ENCODE measurements around the gene BGLAP. TPM values are rescaled to one million over a fixed set of nuclear protein-coding genes. Genes with fewer than 3 reads are reported as not detected.

The BGLAP gene
- total RNA-seq, 1 experiment from 2014 or later, result 2.4 TPM

DNA sequence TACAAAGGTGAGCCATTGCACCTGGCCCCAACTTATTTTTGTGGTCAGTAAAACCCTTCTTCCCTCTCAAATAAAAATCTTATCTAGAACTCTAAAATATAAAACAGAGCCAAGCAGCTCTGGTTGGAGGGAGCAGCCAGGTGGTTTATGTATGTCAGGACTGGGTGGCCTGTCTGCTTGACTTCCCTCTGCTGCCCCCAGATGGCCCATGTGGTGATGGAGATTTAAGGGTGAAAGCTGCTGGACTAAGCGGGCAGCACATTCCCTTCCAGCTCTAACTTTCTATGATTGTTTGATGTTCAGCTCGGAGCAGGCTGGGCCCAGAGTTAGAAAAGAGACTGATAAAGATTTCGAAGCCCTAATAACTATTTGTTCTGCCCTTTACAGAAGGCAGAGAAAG lies 17.8 kb downstream of the BGLAP start:
- Histone ChIP-seq H3K27me3 (ENCODE audit: insufficient read depth, low read length) (no peaks in the 10 kb centered on the region), H4K8ac (replicated peaks; ENCODE audit: insufficient read length, low read depth, low read length) (no peak overlapping the region), H3K27ac (ENCODE audit: insufficient read length, low read depth, low read length) (no peak overlapping the region), H3K4me1 (ENCODE audit: insufficient read depth, low read length) (no peaks in the 10 kb centered on the region), H2BK15ac (ENCODE audit: low read depth, low read length) (no peak overlapping the region), H3K23me2 (ENCODE audit: insufficient read length, low read depth, low read length, poor library complexity, severe bottlenecking) (no peaks in the 10 kb centered on the region), H4K91ac (ENCODE audit: insufficient read length, low read depth, low read length) (no peak overlapping the region), H3K9ac (ENCODE audit: extremely low read depth, insufficient read length, low read length) (no peak overlapping the region), H2BK12ac (ENCODE audit: insufficient read length, low read depth, low read length) (no peak overlapping the region), H3K14ac (ENCODE audit: insufficient read depth, low read length) (no peak overlapping the region), H2AFZ (ENCODE audit: low read length) (no peak overlapping the region), H3K9me3 (ENCODE audit: control insufficient read depth, low read depth, low read length) (no peaks in the 10 kb centered on the region), H2BK5ac (ENCODE audit: insufficient read length, low read length) (no peak overlapping the region), H3K79me1 (ENCODE audit: insufficient read depth, low read depth, low read length, poor library complexity, severe bottlenecking) (no peaks in the 10 kb centered on the region), H3K4me2 (ENCODE audit: insufficient read depth, insufficient read length, low read length) (no peak overlapping the region), H2BK120ac (ENCODE audit: low read depth, low read length, poor library complexity, severe bottlenecking) (no peak overlapping the region), H3K4ac (ENCODE audit: low read depth, low read length) (no peak overlapping the region), H3K56ac (ENCODE audit: insufficient read length, low read depth, low read length) (no peak overlapping the region), H3K18ac (ENCODE audit: insufficient read length, low read depth, low read length) (no peak overlapping the region), H4K20me1 (ENCODE audit: control insufficient read depth, insufficient read depth, insufficient read length) (no peaks in the 10 kb centered on the region), H2BK20ac (ENCODE audit: low read depth, low read length, poor library complexity, severe bottlenecking) (no peak overlapping the region), H3T11ph (ENCODE audit: low read length) (no peak overlapping the region), H4K5ac (ENCODE audit: insufficient read length, low read depth, low read length) (no peak overlapping the region), H2AK5ac (ENCODE audit: insufficient read length, low read length) (no peak overlapping the region), H3K23ac (ENCODE audit: insufficient read length, low read depth, low read length) (no peak overlapping the region), H3K79me2 (ENCODE audit: insufficient read depth, low read length) (no peaks in the 10 kb centered on the region)
- no CpG with 5 or more reads among the region's 3 CpGs for WGBS (ENCODE audit: extremely low coverage, insufficient read length, low lambda C conversion rate)
- Mint-ChIP-seq H3K4me1 (no peaks in the 10 kb centered on the region), H3K27me3 (ENCODE audit: low read depth) (no peaks in the 10 kb centered on the region), H3K27ac (no peak overlapping the region), H3K4me3 (no peak overlapping the region), H3K36me3 (ENCODE audit: insufficient read depth in 1 of 3, low read depth in 3 of 3) (peaks cover 55 to 89% (median 79%) of the 10 kb centered on the region in 3 experiments), H3K9me3 (no peaks in the 10 kb centered on the region)
- TF ChIP-seq, protein P1, sequence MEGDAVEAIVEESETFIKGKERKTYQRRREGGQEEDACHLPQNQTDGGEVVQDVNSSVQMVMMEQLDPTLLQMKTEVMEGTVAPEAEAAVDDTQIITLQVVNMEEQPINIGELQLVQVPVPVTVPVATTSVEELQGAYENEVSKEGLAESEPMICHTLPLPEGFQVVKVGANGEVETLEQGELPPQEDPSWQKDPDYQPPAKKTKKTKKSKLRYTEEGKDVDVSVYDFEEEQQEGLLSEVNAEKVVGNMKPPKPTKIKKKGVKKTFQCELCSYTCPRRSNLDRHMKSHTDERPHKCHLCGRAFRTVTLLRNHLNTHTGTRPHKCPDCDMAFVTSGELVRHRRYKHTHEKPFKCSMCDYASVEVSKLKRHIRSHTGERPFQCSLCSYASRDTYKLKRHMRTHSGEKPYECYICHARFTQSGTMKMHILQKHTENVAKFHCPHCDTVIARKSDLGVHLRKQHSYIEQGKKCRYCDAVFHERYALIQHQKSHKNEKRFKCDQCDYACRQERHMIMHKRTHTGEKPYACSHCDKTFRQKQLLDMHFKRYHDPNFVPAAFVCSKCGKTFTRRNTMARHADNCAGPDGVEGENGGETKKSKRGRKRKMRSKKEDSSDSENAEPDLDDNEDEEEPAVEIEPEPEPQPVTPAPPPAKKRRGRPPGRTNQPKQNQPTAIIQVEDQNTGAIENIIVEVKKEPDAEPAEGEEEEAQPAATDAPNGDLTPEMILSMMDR (conservative IDR thresholded peaks at IDR 0.05), result peak; percentile 41; the same call in 2 of the 3 replicates
- DNase-seq, result no peak

Measured in H9 (cell line).